ENCODE measurements around the gene CSTB. TPM values are rescaled to one million over a fixed set of nuclear protein-coding genes. Genes with fewer than 3 reads are reported as not detected.

The CSTB gene
- total RNA-seq, 1 donor from 2014 or later, result 32.7 TPM

DNA sequence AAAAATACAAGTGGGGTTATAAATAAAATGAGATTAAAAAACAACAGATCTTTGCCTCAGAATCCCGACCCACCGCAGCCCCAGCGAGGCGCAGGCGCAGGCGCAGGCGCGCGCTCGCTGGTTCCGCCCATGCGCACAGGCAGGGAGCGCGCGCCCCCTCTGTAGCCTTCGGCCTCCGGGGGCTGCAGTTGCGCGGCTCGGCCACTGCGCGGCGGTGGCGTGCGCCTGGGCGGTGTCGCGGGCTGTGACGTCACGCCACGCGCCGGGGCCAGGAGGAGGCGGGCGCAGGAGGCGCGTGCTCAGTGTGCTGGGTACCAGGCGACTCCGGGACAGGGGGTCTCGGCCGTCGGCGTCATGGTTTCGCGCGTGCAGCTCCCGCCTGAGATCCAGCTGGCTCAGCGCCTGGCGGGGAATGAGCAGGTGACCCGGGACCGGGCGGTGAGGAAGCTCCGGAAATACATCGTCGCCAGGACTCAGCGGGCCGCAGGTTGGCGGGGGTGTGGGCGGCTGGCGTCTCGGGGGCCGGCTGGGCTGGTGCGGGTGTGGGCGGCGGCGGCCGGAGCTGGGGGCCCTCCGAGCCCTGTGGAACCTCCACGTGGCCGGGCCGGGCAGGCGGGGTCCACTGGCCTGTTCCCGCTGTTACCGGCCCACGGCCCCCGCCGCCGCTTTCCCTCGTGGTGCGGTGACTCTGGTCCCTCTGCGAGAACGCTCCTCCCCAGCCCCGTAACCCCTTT lies 13.3 kb upstream of the CSTB start, which contains the start of gene RRP1:
Gene RRP1 (plus strand): TSS at position 302 of the 734 bp plus-strand sequence. CDS start 53 bp downstream, at position 355.
- peak; percentile 94 for DNase-seq
- TF ChIP-seq, protein P1, sequence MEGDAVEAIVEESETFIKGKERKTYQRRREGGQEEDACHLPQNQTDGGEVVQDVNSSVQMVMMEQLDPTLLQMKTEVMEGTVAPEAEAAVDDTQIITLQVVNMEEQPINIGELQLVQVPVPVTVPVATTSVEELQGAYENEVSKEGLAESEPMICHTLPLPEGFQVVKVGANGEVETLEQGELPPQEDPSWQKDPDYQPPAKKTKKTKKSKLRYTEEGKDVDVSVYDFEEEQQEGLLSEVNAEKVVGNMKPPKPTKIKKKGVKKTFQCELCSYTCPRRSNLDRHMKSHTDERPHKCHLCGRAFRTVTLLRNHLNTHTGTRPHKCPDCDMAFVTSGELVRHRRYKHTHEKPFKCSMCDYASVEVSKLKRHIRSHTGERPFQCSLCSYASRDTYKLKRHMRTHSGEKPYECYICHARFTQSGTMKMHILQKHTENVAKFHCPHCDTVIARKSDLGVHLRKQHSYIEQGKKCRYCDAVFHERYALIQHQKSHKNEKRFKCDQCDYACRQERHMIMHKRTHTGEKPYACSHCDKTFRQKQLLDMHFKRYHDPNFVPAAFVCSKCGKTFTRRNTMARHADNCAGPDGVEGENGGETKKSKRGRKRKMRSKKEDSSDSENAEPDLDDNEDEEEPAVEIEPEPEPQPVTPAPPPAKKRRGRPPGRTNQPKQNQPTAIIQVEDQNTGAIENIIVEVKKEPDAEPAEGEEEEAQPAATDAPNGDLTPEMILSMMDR (IDR thresholded peaks at IDR 0.05; ENCODE audit: partially characterized antibody, unreplicated experiment), result peak; percentile 100
- H3K27ac Mint-ChIP-seq (ENCODE audit: unreplicated experiment), result peak within 1 kb of the TSS; percentile 64
- peak within 1 kb of the TSS; percentile 92 for H3K4me3 Mint-ChIP-seq (ENCODE audit: unreplicated experiment)
- H3K27me3 Mint-ChIP-seq (ENCODE audit: unreplicated experiment), result peaks cover 15% of the 10 kb centered on the region
- peaks cover 4% of the 10 kb centered on the region for H3K4me1 Mint-ChIP-seq (ENCODE audit: low read depth, unreplicated experiment)
- peaks cover 12% of the 10 kb centered on the region for H3K9me3 Mint-ChIP-seq (ENCODE audit: unreplicated experiment)
- H3K36me3 Mint-ChIP-seq (ENCODE audit: unreplicated experiment), result no peaks in the 10 kb centered on the region

DNA sequence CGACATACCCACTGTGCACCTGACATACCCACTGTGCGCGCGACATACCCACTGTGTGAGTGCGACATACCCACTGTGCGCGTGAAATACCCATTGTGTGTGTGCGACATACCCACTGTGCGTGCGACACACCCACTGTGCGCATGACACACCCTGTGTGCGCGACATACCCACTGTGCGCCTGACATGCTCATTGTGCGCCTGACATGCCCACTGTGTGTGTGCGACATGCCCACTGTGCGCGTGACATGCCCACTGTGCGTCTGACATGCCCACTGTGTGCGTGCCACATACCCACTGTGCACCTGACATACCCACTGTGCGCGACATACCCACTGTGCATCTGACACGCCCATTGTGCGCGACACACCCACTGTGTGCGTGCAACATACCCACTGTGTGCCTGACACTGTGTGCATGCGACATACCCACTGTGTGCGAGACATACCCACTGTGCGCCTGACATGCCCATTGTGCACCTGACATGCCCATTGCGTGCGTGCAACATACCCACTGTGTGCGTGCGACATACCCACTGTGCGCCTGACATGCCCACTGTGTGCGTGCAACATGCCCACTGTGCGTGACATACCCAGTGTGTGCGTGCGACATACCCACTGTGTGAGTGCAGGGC lies 10.8 kb upstream of the CSTB start:
- H3K4me3 Mint-ChIP-seq (ENCODE audit: unreplicated experiment), result no peak overlapping the region
- H3K27ac Mint-ChIP-seq (ENCODE audit: unreplicated experiment), result no peak overlapping the region
- DNase-seq, result no peak
- TF ChIP-seq, protein P1 (IDR thresholded peaks at IDR 0.05; ENCODE audit: partially characterized antibody, unreplicated experiment), result no peak
- H3K27me3 Mint-ChIP-seq (ENCODE audit: unreplicated experiment), result peaks cover 18% of the 10 kb centered on the region
- H3K4me1 Mint-ChIP-seq (ENCODE audit: low read depth, unreplicated experiment), result peaks cover 4% of the 10 kb centered on the region
- no peaks in the 10 kb centered on the region for H3K36me3 Mint-ChIP-seq (ENCODE audit: unreplicated experiment)
- peaks cover 11% of the 10 kb centered on the region for H3K9me3 Mint-ChIP-seq (ENCODE audit: unreplicated experiment)

DNA sequence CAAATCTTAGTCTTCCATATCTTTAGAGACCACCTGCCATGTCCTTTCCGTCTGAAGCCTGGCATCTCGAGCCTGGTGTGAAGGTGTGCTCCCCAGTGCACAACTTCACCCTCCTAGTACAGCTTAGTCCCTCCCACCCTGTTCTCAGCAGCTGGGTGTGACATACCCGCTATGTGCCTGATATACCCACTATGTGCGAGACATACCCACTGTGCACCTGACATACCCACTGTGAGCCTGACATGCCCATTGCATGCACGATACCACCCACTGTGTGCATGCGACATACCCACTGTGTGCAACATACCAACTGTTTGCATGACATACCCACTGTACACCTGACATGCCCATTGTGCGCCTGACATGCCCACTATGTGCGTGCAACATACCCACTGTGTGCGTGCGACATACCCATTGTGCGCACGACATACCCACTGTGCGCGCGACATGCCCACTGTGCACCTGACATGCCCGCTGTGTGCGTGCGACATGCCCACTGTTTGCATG lies 10.2 kb upstream of the CSTB start:
- H3K27me3 Mint-ChIP-seq (ENCODE audit: unreplicated experiment), result peaks cover 18% of the 10 kb centered on the region
- H3K9me3 Mint-ChIP-seq (ENCODE audit: unreplicated experiment), result peaks cover 10% of the 10 kb centered on the region
- TF ChIP-seq, protein P1 (IDR thresholded peaks at IDR 0.05; ENCODE audit: partially characterized antibody, unreplicated experiment), result no peak
- H3K36me3 Mint-ChIP-seq (ENCODE audit: unreplicated experiment), result no peaks in the 10 kb centered on the region
- H3K4me1 Mint-ChIP-seq (ENCODE audit: low read depth, unreplicated experiment), result peaks cover 4% of the 10 kb centered on the region
- DNase-seq, result no peak
- peak overlapping the region; percentile 32 for H3K4me3 Mint-ChIP-seq (ENCODE audit: unreplicated experiment)
- H3K27ac Mint-ChIP-seq (ENCODE audit: unreplicated experiment), result no peak overlapping the region

DNA sequence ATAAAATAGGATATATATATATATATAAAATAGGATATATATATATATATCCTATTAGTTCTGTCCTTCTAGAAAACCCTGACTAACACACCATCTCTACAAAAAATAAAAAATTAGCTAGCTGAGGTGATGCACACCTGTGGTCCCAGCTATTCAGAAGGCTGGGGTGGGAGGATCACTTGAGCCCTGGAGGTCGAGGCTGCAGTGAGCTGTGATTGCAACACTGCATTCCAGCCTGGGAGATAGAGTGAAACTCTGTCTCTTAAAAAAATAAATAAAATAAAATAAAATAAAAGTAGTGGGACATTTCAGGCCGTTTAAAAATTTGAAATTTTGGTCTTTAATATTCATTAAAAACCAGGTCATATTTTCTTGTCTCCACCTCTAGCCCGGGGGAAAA lies 9.0 kb upstream of the CSTB start:
- no peak for DNase-seq
- Mint-ChIP-seq H3K4me3 (ENCODE audit: unreplicated experiment) (no peak overlapping the region), H3K4me1 (ENCODE audit: low read depth, unreplicated experiment) (peaks cover 2% of the 10 kb centered on the region), H3K9me3 (ENCODE audit: unreplicated experiment) (peaks cover 7% of the 10 kb centered on the region), H3K27me3 (ENCODE audit: unreplicated experiment) (peaks cover 17% of the 10 kb centered on the region), H3K36me3 (ENCODE audit: unreplicated experiment) (no peaks in the 10 kb centered on the region), H3K27ac (ENCODE audit: unreplicated experiment) (no peak overlapping the region)
- TF ChIP-seq, protein P1 (IDR thresholded peaks at IDR 0.05; ENCODE audit: partially characterized antibody, unreplicated experiment), result no peak
